Neural cell (in vitro differentiated cells): Measurements from ENCODE around the gene HERC2.

ENCODE experiments used
- EP300 ChIP-seq: fragments of 450-650 bp; conservative IDR thresholded peaks from 2 replicates; pipeline ENCODE4 v1.6.1; 2014; ENCODE audit warnings: antibody characterized with exemption, mild to moderate bottlenecking, moderate library complexity; ENCODE audit not compliant: poor library complexity, severe bottlenecking
- EZH2 ChIP-seq: fragments of 200-600, 300-800 bp; shearing (Covaris generic), sonication (generic); IDR thresholded peaks from 2 replicates; pipeline ENCODE4 v1.6.1; 2014; ENCODE audit warnings: antibody characterized with exemption, low read length, borderline replicate concordance, mild to moderate bottlenecking; ENCODE audit not compliant: insufficient read depth, poor library complexity, severe bottlenecking
- MXI1 ChIP-seq: fragments of 450-650 bp; conservative IDR thresholded peaks from 2 replicates; pipeline ENCODE4 v1.6.1; 2014; ENCODE audit warnings: antibody characterized with exemption, mild to moderate bottlenecking; ENCODE audit not compliant: poor library complexity, severe bottlenecking
- POLR2AphosphoS5 ChIP-seq: IDR thresholded peaks from 2 replicates; pipeline ENCODE4 v1.6.1; 2012
- RAD21 ChIP-seq: fragments of 450-650 bp; conservative IDR thresholded peaks from 2 replicates; pipeline ENCODE4 v1.6.1; 2014; ENCODE audit warnings: antibody characterized with exemption, mild to moderate bottlenecking, moderate library complexity
- TF ChIP-seq, protein P1 (sequence below): fragments of 450-650 bp; IDR thresholded peaks from 2 replicates; pipeline ENCODE4 v1.5.1; 2014; ENCODE audit warnings: antibody characterized with exemption, mild to moderate bottlenecking, moderate library complexity; ENCODE audit not compliant: poor library complexity, severe bottlenecking

DNA sequence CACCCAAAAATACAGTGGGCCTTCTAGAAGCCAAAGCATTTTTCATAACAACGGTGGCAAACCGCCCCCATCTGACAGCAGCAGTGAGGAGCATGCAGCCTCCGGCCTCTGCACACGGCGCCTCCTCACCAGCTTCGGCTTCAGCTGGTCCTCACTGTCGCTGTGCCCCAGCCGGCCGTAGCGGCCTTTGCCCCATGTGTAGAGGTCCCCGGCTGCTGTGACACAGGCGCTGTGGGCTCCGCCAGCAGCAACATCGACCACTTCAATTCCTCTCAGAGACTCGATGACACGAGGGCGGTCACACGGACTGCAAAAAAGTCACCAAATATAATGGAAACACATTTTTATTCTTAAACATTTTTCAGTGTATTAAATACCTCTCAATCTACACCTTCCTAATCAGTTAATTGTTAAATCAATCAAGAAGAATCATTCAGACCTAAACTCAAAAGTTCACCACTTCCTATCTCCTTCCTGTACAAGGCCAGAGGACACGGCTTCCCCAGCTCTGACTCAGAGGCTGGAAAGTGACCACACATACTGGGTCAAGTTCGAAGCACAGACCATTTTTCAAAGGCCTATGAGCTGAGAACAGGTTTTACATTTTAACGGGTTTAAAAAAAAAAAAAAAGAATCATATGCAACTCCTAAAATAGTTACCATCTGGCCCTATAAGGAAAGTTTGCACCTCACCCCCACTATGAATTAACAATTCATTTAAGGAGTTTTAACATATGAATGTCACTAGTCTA, 189.3 kb downstream of the HERC2 start:
- TF ChIP-seq EP300 (no peak), RAD21 (no peak), EZH2 (no peak), POLR2AphosphoS5 (no peak), MXI1 (no peak)
- TF ChIP-seq, protein P1, sequence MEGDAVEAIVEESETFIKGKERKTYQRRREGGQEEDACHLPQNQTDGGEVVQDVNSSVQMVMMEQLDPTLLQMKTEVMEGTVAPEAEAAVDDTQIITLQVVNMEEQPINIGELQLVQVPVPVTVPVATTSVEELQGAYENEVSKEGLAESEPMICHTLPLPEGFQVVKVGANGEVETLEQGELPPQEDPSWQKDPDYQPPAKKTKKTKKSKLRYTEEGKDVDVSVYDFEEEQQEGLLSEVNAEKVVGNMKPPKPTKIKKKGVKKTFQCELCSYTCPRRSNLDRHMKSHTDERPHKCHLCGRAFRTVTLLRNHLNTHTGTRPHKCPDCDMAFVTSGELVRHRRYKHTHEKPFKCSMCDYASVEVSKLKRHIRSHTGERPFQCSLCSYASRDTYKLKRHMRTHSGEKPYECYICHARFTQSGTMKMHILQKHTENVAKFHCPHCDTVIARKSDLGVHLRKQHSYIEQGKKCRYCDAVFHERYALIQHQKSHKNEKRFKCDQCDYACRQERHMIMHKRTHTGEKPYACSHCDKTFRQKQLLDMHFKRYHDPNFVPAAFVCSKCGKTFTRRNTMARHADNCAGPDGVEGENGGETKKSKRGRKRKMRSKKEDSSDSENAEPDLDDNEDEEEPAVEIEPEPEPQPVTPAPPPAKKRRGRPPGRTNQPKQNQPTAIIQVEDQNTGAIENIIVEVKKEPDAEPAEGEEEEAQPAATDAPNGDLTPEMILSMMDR: no peak
